NCI-H1436 (cell line): ENCODE measurements around the gene NUP93.
"Not testable (repeated sequence)": the region's sequence is repeated elsewhere in the genome, so short reads cannot be mapped to it uniquely, and the experiment has no call there.

Experiments
- DNase-seq: peaks from one replicate; lab custom pipeline; 2025; lab: John Stamatoyannopoulos, UW

The NUP93 gene

DNA sequence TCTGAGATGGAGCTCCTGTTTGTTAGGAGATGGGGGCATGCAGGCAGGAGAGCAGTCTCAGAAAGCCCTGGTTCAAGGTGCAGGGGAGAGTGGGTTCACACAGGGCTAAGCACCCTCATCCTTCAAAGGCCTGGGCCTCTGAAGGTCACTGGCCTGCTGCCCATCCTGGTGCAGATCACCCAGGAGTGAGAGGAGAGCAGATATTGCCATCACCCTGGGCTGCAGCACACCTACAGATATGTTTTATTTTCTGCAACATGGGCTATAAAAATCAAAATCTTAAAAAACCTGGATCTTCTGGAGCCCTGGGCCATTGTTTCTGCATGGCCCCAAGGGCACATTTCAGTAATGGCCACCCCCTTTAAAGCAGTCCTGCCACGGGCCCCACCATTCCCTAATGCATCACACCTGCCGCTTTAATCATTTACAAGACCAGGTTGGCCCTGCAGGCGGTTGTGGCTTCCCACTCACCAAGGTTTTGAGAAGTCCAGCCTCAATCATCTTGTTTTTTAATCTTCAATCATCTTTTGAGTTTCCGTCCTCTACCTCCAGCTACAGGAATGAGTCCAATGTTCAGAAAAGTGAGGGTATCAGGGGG is 20.4 kb upstream of the NUP93 start:
- no peak for DNase-seq

DNA sequence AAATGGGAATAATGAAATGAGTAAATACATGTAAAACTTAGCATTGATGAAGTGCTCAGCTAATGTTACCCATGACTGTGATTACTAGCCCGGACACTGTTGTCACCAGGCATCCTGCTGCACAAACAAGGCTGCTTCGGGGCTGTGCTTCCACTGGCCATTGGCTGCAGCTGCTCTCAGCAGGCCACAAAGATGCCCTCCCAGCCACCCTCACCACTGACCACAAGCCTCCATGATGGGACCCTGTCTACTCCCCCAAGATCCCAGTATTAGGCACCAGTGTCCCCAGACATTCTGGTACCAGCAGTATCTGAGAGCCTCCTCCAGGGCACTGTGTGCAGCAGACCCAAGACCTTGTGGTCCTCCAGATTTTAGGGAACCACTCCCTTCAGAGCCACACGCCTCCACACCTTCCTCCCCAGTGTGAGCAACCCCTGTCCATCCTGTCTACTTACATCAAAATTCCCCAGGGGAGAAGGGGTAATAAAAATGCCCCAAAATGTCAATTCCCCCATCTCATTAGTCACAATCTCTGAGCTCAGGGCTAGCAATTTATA is 19.7 kb upstream of the NUP93 start:
- DNase-seq, result no peak

DNA sequence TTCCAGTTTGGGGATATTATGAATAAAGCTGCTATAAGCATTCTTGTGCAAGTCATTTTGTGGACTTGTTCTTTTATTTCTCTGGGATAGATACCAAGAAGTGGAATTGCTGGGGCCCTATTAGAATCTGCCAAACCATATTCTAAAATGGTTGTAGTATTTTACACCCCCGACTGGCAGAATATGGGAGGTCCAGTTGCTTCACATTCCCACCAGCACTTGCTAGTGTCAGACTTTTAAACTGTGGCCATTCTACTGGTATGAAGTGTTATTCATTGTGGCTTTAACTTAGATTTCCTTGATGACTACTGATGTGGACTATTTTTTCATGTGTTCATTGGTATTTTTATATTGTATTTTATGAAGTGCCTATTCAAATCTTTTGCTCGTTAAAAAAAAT is 18.1 kb upstream of the NUP93 start:
- no peak for DNase-seq

DNA sequence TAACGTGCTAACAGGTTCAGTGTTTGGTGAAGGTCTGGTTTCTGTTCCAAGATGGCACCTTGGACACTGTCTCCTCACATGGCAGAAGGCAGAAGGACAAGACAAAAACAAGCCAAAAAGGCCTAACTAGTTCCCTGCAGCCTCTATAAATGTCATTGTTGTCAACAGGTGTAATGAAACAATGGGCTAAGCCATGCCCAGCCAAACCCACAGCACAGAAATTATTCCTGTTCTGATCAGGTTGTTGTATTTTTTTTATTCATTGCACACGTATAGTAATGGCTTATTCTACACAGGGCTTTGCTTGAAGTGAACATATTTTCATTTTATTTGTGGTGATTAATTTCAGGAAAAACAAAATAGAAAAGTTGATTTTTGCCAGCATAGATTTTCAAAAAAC is 16.1 kb upstream of the NUP93 start:
- DNase-seq, result no peak

DNA sequence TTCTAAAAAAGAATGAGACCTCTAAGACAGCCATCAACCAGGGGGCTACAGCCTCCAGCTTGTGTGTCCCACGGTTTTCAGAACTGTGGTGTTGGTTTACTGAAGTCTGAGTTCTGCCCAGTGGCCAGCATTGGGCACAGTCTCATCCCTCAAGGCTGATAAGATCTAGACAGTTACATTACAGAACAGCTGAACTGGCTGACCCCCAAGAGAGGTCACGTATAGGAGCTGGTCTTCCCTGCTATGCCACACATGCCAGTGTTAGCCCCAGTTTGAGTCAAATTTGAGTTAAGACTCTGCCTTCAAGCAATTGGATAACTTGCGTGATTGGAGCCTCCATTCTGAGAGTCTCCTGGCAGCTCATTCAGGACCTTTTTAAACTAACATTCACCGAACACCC is 14.8 kb upstream of the NUP93 start:
- no peak for DNase-seq

DNA sequence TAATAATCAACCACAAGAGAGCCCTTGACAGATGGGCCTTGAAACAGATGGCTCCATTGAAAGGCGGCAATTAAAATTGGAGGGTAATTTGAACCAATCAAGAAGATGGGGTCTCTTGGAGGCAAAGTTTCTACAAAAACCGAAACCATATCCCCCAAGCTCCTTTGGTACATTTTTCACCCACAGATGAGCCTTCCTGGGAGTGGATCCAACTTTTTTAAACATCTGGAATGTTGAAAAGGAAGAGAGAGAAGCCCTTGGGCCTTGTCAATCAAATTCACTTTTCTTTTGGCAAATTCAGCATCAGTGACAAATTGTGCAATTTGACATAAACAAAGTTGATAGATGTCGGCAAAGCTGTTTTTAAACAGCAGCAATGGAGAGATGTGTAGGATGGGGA is 13.2 kb upstream of the NUP93 start:
- no peak for DNase-seq

DNA sequence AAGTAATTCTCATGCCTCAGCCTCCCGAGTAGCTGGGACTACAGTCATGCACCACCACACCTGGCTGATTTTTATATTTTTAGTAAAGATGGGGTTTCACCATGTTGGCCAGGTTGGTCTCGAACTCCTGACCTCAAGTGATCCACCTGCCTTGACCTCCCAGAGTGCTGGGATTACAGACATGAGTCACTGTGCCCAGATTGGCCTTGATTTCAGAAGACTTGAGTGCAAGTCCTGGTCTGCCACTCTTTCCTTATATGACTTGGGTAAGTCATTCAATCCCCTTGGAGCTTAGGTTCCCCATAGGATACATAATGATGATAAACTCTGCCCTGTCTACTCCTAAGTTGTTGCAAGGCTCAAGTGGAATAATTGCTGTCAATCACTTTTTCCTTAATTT is 12.4 kb upstream of the NUP93 start:
- DNase-seq, result not testable (repeated sequence)

DNA sequence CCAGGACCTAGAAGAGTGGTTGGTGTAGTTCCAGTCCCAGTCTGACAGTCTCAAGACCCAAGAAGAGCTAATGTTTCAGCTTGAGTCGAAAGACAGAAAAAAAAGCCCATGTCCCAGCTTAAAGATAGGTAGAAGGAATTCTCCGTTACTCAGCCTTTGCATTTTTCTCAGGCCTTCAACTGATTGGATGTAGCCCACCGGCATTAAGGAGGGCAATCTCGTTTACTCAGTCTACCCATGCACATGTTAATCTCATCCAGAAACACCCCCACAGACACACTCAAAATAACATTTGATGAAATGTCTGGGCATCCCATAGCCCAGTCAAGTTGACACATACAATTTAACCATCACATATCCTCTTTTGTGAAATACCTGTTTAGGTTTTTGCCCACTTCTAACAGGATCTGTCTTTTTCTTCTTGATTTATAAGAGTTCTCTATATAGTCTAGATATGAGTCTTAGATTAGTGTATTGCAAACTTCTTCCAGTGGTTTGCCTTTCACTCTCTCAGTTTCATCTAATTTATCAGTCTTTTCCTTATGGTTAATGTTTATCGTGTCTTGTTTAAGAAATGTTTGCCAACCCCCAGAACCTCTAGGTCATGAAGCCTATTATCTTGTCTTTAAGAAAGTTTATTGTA is 7.6 kb upstream of the NUP93 start:
- DNase-seq, result no peak

DNA sequence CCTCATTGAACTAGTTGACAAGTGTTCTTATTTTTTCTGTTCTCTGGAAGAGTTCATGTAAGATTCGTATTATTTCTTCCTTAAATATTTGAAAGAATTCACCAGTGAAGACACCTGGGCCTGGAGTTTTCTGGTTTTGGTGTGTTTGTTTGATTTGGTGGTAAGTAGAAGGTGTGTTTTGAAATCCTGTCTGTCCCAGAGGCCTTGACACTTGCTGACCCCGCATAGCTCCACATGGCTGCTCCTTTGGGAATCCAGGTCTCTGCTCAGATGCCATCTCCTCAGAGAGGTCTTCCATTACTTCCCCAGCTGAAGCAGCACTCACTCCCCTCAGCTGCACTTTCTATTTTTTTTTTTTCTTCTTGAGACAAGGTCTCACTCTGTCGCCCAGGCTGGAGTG is 5.7 kb upstream of the NUP93 start:
- no peak for DNase-seq

DNA sequence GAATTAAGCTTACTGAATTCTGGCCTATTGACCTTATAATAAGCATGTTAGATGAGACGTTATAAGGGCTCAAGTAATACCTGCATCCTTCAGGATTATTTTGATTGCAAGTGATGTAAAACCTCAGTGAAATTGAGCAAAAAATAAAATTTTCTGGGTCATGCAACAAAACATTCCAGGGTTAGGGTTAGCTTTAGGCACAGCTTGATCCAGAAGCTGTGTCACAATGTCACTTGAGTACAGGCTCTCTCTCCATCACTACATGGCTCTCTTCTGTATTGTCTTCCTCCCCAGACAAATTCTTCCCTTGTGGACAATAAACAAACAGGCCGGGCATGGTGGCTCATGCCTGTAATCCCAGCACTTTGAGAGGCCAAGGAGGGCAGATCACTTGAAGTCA is 3.6 kb upstream of the NUP93 start:
- no peak for DNase-seq

DNA sequence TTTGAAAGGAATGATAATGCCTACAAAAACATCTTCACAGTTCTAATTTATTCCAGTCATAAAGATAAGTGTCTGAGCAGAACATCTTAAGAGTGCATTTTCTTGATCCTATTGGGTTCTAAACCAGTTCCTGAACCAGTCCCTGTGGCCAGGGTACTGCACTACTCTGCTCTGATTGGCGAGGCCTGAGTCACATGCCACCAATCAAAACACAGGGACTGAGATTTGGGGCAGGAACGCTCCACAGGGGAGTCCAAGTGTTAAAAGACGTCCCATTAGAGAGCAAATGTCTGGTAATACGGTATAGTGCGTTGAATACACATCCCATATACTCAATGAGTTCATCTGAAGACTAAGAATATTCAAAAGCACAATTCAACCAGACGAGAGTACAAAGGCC is 3.0 kb upstream of the NUP93 start:
- no peak for DNase-seq

DNA sequence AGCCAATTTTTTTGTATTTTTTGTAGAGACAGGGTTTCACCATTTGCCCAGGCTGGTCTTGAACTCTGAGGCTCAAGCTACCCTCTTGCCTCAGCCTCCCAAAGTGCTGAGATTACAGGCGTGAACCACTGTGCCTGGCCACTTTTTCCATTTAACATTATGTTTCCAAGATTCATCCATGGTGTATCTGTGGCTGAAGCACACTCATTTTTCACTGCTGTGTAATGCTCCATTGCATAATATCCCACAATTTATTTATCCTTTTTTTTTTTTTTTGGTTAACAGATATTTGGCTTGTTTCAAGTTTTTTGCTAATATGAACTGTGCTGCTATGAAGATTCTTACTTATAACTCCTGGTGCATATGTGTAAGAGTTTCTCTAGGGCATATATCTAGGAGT is 1.9 kb upstream of the NUP93 start:
- no peak for DNase-seq

DNA sequence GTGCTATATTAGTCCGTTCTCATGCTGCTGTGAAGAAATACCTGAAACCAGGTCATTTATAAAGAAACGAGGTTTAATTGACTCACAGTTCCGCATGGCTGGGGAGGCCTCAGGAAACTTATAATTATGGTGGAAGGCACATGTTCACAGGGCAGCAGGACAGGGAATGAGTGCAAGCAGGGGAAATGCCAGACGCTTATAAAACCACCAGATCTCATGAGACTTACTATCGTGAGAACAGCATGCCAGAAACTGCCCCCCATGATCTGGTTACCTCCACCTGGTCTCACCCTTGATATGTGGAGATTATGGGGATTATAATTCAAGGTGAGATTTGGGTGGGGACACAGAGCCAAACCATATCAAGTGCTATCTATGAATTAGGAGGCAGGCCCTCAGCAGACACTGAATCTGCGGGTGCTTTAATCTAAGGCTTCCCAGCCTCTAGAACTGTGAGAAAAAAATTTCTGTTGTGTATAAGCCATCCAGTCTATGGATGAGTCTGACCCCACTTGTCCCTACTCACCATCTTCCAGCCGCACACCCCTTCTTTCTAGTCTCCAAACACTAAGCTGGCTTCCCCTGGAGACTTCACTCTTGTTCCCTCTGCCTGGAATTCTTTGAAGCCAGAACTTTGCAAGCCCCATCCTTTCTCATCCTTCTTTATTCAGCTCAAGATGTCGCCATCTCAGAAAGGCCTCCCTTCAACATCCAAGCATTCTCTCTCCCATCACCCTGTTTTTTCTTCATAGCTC is 772 bp upstream of the NUP93 start:
- no peak for DNase-seq

DNA sequence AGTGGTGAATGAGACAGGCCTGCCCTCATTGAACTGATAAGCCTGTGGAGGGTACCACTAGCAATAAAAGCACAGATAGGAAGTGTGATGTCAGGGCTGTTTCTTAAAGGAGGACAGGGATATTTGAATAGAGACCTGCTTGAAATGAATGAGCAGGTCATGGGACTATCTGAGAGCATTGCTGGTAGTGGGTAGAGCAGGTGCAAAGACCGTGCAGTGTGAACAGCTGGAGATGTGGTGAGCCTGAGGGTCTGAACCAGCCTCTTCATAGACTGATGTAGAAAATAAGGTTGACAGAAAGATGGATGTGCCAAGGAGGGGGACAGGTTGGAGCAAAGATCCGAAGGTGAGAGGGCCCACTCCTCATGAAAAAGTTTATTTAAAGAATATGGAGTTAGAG is 2.4 kb downstream of the NUP93 start:
- DNase-seq, result no peak

DNA sequence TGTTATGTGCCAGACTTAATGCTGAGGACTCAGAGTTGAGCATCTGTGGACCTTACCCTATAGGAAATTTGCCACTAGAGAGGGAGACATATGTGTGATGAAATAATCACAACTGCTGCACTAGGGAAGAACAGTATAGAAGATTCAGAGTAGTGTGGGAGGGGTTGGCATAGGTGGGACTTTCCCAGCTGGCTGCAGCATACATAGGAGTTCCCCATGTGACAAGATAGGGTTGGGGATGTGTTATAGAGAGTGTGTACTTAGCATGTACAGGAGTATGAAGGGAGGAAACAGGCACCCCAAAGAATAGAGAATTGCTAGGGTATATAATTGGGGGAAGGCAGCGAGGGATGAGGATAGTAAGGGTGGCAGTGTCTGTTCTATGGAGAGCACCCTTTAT is 2.9 kb downstream of the NUP93 start:
- DNase-seq, result no peak

DNA sequence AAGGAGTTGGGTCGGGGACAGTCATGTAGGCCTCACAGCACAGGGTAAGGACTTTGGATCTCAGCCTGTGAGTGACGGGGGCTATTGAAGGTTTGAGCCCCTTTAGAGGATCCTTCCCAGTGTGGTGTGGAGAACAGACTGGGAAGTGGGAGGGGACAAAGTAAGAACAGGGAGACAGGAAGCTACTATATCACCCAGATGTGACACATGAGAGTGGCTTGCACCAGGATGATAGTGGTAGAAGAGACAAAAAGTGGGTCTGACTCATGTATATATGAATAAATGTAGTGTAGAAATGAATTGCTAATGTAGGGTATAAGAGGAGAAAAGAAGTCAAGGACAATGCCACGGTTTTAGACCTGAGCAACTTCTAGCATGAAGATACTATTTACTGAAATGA is 4.5 kb downstream of the NUP93 start:
- no peak for DNase-seq

DNA sequence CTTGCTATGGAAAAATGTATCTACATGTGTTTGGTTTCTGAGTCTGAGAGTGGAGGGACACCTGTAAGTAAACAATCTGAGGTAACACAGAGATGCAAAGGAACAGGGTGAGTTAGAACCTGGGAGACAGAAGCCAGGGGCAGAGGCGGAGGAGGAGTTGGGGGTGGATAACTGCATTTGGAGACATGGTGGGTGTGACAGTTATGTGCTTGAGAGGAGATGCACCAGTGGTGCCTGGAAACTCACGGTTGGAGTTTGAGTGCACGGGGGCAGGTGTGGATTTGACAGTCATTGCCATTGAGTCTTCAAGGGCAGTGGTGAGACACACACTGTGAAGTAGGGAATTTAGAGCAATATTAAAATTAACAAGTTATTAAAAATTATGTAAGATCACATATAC is 6.5 kb downstream of the NUP93 start:
- DNase-seq, result no peak

DNA sequence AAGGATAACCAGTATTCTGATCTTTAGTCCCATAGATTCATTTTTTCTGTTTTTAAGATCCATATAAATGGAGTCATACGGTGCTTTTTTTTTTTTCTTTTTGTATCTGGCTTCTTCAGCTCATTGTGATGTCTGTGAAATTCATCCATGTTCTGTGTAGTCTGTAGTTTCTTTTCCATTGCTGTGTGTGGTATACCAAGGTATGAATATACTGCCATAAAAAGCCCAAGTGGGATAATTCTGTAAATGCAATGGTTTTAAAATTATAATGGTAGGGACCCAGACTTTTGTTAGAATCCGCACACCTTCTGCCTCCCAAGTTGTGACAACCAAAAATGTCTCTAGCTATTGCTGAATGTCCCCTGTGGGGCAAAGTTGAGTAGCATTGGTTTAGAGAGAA is 7.6 kb downstream of the NUP93 start:
- no peak for DNase-seq

DNA sequence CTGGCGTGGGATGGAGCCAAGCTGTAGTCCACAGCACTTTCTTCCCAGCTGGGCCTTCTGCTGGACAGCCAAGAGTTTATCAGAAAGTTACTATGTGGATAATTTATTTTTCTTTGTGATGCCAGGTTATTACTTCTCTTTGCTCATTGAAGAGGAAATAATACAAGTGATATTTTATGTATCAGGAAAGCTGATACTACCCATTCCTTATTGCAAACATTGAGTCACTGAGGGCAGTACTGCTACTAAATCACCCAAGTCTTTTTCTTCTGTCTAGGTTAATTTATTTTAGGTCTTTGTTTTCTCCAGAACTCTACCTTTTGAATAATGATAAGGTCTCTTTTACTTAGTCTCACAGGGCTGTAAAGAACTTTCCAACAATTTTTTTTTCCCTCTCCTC is 8.3 kb downstream of the NUP93 start:
- DNase-seq, result no peak

DNA sequence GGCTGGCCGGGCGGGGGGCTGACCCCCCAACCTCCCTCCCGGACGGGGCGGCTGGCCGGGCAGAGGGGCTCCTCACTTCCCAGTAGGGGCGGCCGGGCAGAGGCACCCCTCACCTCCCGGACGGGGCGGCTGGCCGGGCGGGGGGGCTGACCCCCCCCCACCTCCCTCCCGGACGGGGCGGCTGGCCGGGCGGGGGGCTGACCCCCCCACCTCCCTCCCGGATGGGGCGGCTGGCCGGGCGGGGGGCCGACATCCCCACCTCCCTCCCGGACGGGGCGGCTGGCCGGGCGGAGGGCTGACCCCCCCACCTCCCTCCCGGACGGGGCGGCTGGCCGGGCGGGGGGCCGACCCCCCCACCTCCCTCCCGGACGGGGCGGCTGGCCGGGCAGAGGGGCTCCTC is 9.4 kb downstream of the NUP93 start:
- DNase-seq, result not testable (repeated sequence)

DNA sequence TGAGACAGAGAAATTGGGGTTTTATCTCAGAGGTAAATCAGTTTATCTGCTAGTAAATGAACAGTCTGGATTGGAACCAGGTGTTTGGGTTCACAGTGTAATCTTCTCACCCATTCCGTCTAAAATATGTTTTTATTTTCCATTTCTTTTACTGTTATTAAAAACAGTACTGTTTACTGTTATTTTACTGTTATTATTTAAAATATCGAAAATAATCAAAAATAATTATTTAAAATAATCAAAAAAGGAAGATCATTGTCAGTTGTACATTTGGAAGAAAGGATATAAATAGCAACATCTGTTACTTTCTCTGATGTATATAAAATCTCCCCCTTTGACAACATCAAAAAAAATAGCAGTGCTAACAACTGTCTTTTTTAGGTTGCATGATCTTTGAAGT is 11.5 kb downstream of the NUP93 start:
- DNase-seq, result no peak

DNA sequence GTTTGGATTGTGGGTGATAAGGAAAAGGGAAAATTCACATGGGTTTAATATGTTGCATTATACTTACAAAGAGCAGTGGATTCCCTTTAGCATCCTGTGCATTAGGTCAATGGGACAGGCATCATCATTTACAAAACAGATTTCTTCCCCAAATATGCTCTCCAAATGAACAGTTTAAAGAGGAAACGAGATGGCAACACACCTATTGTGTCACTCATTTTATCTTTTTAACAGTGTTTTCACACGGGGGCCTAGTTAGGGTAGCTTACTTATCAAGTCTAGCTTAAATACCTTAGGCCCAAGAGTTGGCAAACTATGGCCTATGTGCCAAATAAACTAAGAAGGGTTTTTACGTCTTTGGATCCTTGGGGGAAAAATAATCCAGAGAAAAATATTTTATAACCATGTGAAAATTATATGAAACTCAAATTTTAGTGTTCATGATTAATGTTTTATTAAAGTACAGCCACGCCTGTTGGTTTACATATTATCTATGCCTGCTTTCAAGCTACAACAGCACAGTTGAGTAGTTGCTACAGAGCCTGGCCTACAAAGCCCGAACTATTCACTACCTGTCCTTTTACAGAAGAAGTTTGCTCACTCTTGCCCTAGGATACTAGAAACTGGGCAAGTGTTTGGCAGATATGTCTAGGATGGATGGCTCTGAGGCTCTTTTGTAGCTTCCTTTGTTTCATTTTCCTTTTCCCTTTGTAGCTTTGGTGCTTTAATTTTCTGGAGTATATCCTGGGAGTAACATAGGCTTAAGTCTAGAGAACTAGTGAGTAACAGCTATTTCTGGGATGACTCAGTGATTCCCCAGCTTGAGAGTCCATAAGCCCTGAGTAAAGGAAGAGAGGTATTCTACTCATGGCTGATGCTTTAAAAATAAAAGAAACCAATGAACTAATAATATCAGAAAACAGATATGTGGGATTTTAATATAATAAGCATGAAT is 12.4 kb downstream of the NUP93 start:
- DNase-seq, result no peak
